HCT116 (cell line): ENCODE measurements around the gene GNGT2. TPM values are rescaled to one million over a fixed set of nuclear protein-coding genes. Genes with fewer than 3 reads are reported as not detected.
"Not testable (repeated sequence)": the region's sequence is repeated elsewhere in the genome, so short reads cannot be mapped to it uniquely, and the experiment has no call there.

ENCODE experiments used
- ATAC-seq: fragments of 200-7000 bp; cut with Tn5 transposase; 2 replicates; pipeline ENCODE4 v1.9.1; 2020; ENCODE audit warnings: mild to moderate bottlenecking, moderate library complexity
- BruUV-seq: library from RNA; stranded (reverse); fragments of 400-500 nt; replicated peaks from 2 replicates; lab custom pipeline; 2021; lab: Mats Ljungman, UMichigan
- CTCF ChIA-PET: fragments of 300-600 bp; sonication (Branson Sonifier 250); formaldehyde crosslinking; loops from one replicate; lab custom pipeline; 2021; ENCODE audit warnings: antibody characterized with exemption; lab: Charles Lee
- POLR2A ChIA-PET: fragments of 300-600, 350-600 bp; sonication (Branson Sonifier 250); formaldehyde crosslinking; loops from one replicate; lab custom pipeline; 2021; ENCODE audit warnings: antibody characterized with exemption; lab: Charles Lee
- RAD21 ChIA-PET, 2 experiments: fragments of 300-600 bp; sonication (Branson Sonifier 250); formaldehyde crosslinking; loops; one replicate each; lab custom pipeline; 2023; ENCODE audit warnings: low total read pairs in 2 of 2; ENCODE audit not compliant: uncharacterized antibody in 2 of 2, unreplicated experiment in 2 of 2, low non-redundant PET in 1 of 2; lab: Charles Lee
- DNase-seq: peaks from one replicate; pipeline ENCODE4 v3.0.0-alpha.2; 2010; ENCODE audit warnings: low read depth, low spot score
- H2AFZ ChIP-seq: fragments of 200-600 bp; shearing (Covaris generic), sonication (generic); 2 replicates; pipeline ENCODE4 v1.6.1; 2017; ENCODE audit warnings: low read depth, mixed run types, mixed read lengths, antibody characterized with exemption, low read length; ENCODE audit not compliant: poor library complexity, severe bottlenecking
- H3K27ac ChIP-seq: 2 replicates; pipeline ENCODE4 v1.5.1; 2012; ENCODE audit warnings: low read depth, low read length
- H3K27me3 ChIP-seq: fragments of 200-600 bp; sonication (generic); 2 replicates; pipeline ENCODE4 v1.6.1; 2016; ENCODE audit warnings: mixed run types, low read length, mixed read lengths; ENCODE audit not compliant: insufficient read depth
- H3K36me3 ChIP-seq, 2 experiments: fragments of 200-500 bp in 1 of 2; fragments of 200-600 bp in 1 of 2; sonication (Bioruptor generic) in 1 of 2; sonication (generic) in 1 of 2; 2 replicates each; pipeline versions ENCODE4 v1.5.1 to v1.6.1; 2014 to 2016; ENCODE audit warnings: low read length in 2 of 2, inconsistent platforms in 1 of 2, mixed read lengths in 1 of 2, mixed run types in 1 of 2; ENCODE audit not compliant: insufficient read depth in 2 of 2, control insufficient read depth in 1 of 2
- H3K4me1 ChIP-seq, 2 experiments: fragments of 200-600 bp in 1 of 2; sonication (generic) in 1 of 2; 2 replicates each; pipeline versions ENCODE4 v1.5.1 to v1.6.1; 2012 to 2017; ENCODE audit warnings: low read length in 2 of 2, inconsistent platforms in 1 of 2, mild to moderate bottlenecking in 1 of 2, mixed read lengths in 1 of 2, mixed run types in 1 of 2, moderate library complexity in 1 of 2; ENCODE audit not compliant: insufficient read depth in 2 of 2, control insufficient read depth in 1 of 2
- H3K4me2 ChIP-seq: fragments of 200-600 bp; sonication (generic); 2 replicates; pipeline ENCODE4 v1.6.1; 2017; ENCODE audit warnings: mixed run types, low read length, mixed read lengths
- H3K4me3 ChIP-seq, 2 experiments: fragments of 200-600 bp in 1 of 2; sonication (generic) in 1 of 2; replicated peaks in 1 of 2; 2 replicates each; pipeline ENCODE4 v1.5.1; 2011 to 2016; ENCODE audit warnings: low read length in 2 of 2, control low read depth in 1 of 2, low read depth in 1 of 2, mild to moderate bottlenecking in 1 of 2, mixed read lengths in 1 of 2, mixed run types in 1 of 2
- H3K79me2 ChIP-seq: fragments of 200-600 bp; sonication (generic); 2 replicates; pipeline ENCODE4 v1.6.1; 2017; ENCODE audit warnings: mild to moderate bottlenecking, mixed run types, low read length, moderate library complexity, mixed read lengths; ENCODE audit not compliant: insufficient read depth
- H3K9ac ChIP-seq: fragments of 200-600 bp; sonication (generic); 2 replicates; pipeline ENCODE4 v1.6.1; 2016; ENCODE audit warnings: low read length, mixed read lengths
- H3K9me2 ChIP-seq: fragments of 200-600 bp; sonication (generic), shearing (Covaris generic); 2 replicates; pipeline ENCODE4 v1.6.1; 2017; ENCODE audit warnings: mixed run types, mild to moderate bottlenecking, moderate library complexity; ENCODE audit not compliant: insufficient read depth
- H3K9me3 ChIP-seq, 2 experiments: fragments of 200-500 bp in 1 of 2; fragments of 200-600 bp in 1 of 2; sonication (Bioruptor generic) in 1 of 2; sonication (generic) in 1 of 2; 2 replicates each; pipeline ENCODE4 v1.6.1; 2014 to 2017; ENCODE audit warnings: low read length in 2 of 2, mixed read lengths in 2 of 2, inconsistent platforms in 1 of 2, low read depth in 1 of 2, mild to moderate bottlenecking in 1 of 2, mixed run types in 1 of 2, moderate library complexity in 1 of 2; ENCODE audit not compliant: control insufficient read depth in 1 of 2, insufficient read depth in 1 of 2
- H4K20me1 ChIP-seq: fragments of 200-600 bp; sonication (generic), shearing (Covaris generic); 2 replicates; pipeline ENCODE4 v1.6.1; 2017; ENCODE audit warnings: mixed run types, mild to moderate bottlenecking, moderate library complexity; ENCODE audit not compliant: insufficient read depth
- ATF3 ChIP-seq: IDR thresholded peaks from 2 replicates; pipeline ENCODE4 v1.6.1; 2012
- CBX3 ChIP-seq: IDR thresholded peaks from 2 replicates; pipeline ENCODE4 v1.6.1; 2012; ENCODE audit warnings: low read depth
- CEBPB ChIP-seq: IDR thresholded peaks from 2 replicates; pipeline ENCODE4 v1.6.1; 2012; ENCODE audit warnings: low read depth
- EGR1 ChIP-seq: IDR thresholded peaks from 2 replicates; pipeline ENCODE4 v1.6.1; 2012; ENCODE audit warnings: low read depth
- EZH2 ChIP-seq: fragments of 200-600 bp; sonication (generic); IDR thresholded peaks from 2 replicates; pipeline ENCODE4 v1.6.1; 2017; ENCODE audit warnings: antibody characterized with exemption, mixed run types
- MAX ChIP-seq: IDR thresholded peaks from 2 replicates; pipeline ENCODE4 v1.6.1; 2012
- POLR2A ChIP-seq: IDR thresholded peaks from 2 replicates; pipeline ENCODE4 v1.7.0; 2011; ENCODE audit warnings: borderline replicate concordance; ENCODE audit not compliant: insufficient read depth, insufficient read length; ENCODE audit errors: extremely low read depth
- RAD21 ChIP-seq: IDR thresholded peaks from 2 replicates; pipeline ENCODE4 v1.6.1; 2012; ENCODE audit warnings: low read depth, mild to moderate bottlenecking
- SRF ChIP-seq: IDR thresholded peaks from 2 replicates; pipeline ENCODE4 v1.6.1; 2012; ENCODE audit warnings: low read depth
- TCF7L2 ChIP-seq: IDR thresholded peaks from 2 replicates; pipeline ENCODE4 v1.7.0; 2011; ENCODE audit warnings: borderline replicate concordance, inconsistent platforms; ENCODE audit not compliant: insufficient read depth, insufficient read length; ENCODE audit errors: extremely low read depth
- YY1 ChIP-seq: IDR thresholded peaks from 2 replicates; pipeline ENCODE4 v1.6.1; 2011; ENCODE audit warnings: low read length, low read depth, moderate library complexity, mild to moderate bottlenecking; ENCODE audit not compliant: insufficient replicate concordance; ENCODE audit errors: extremely low read depth
- ZNF274 ChIP-seq: fragments of 200-500 bp; sonication (Bioruptor generic); IDR thresholded peaks from 2 replicates; pipeline ENCODE4 v1.6.1; 2014; ENCODE audit warnings: mild to moderate bottlenecking, low read depth, low read length, inconsistent platforms
- intact Hi-C: fragments of 100-400 bp; cut with micrococcal nuclease; formaldehyde crosslinking; loops from 2 replicates; pipeline ENCODE4 v1.10.0; 2022
- total RNA-seq: library from RNA; stranded (reverse); gene quantifications from one replicate; pipeline ENCODE4 v1.2.1, GENCODE V29; 2021; ENCODE audit not compliant: unreplicated experiment

GNGT2 gene
- total RNA-seq, 1 experiment from 2014 or later, result not detected

GRCh38 chr17:49175978-49176377 lies 34.4 kb downstream of the GNGT2 start:
- CTCF ChIA-PET, result not testable (repeated sequence)

GRCh38 chr17:49170711-49171110 lies 39.7 kb downstream of the GNGT2 start:
- RAD21 ChIA-PET, result interaction anchor here in 1 of 2 experiments (0.6 kb wide), 1 partner anchor 135 kb away, joined by 5 read pairs; no protein-coding TSS in a partner anchor
- H3K9me3 ChIP-seq, H3K9ac ChIP-seq, DNase-seq, CTCF ChIA-PET, H3K27ac ChIP-seq, H3K4me1 ChIP-seq, H3K9me2 ChIP-seq, H4K20me1 ChIP-seq, H3K79me2 ChIP-seq, H3K4me2 ChIP-seq, H3K36me3 ChIP-seq, H3K4me3 ChIP-seq, ATAC-seq, intact Hi-C loops, BruUV-seq, H2AFZ ChIP-seq: not testable (repeated sequence)
- H3K27me3 ChIP-seq, result peaks cover 19% of the 10 kb centered on the region; the same call in 1 of the 2 replicates
- POLR2A ChIA-PET, result interaction anchor here (1.2 kb wide), 1 partner anchor 10 kb away, joined by 3 read pairs; no protein-coding TSS in a partner anchor

More at GRCh38 chr17:49175978-49176377, 34.4 kb downstream of the GNGT2 start:
- 0 out of 2 replicates have a peak, but pooled peaks have one; percentile 17 for TF ChIP-seq CBX3
- RAD21 ChIA-PET, BruUV-seq, H2AFZ ChIP-seq, H4K20me1 ChIP-seq, H3K9me2 ChIP-seq, POLR2A ChIA-PET, H3K4me3 ChIP-seq, ATAC-seq, H3K27me3 ChIP-seq, H3K79me2 ChIP-seq, H3K27ac ChIP-seq, DNase-seq, H3K4me1 ChIP-seq, H3K4me2 ChIP-seq, intact Hi-C loops, H3K36me3 ChIP-seq, H3K9ac ChIP-seq: not testable (repeated sequence)
- H3K9me3 ChIP-seq, result peaks cover 15 to 16% of the 10 kb centered on the region in 2 experiments; a peak in 2 of 4 replicates

- no peak for ATAC-seq
Observed at GRCh38 chr17:49170216-49170615, 40.2 kb downstream of the GNGT2 start.

More at GRCh38 chr17:49170216-49170615, 40.2 kb downstream of the GNGT2 start:
- ChIA-PET POLR2A (no interaction called here), CTCF (interaction anchor here (1.0 kb wide), 1 partner anchor 10 kb away, joined by 3 read pairs; no protein-coding TSS in a partner anchor), RAD21 (no interaction called here)
- intact Hi-C loops, result no loop called here
- Histone ChIP-seq H3K4me1 (no peaks in the 10 kb centered on the region), H2AFZ (no peak overlapping the region), H3K27me3 (peaks cover 23% of the 10 kb centered on the region; the same call in 1 of the 2 replicates), H3K9me3 (no peaks in the 10 kb centered on the region; a peak in 1 of 4 replicates), H3K9me2 (no peaks in the 10 kb centered on the region), H3K27ac (no peak overlapping the region), H3K9ac (no peak overlapping the region), H3K79me2 (no peaks in the 10 kb centered on the region), H4K20me1 (no peaks in the 10 kb centered on the region), H3K4me3 (no peak overlapping the region), H3K36me3 (no peaks in the 10 kb centered on the region), H3K4me2 (no peak overlapping the region)
- no TSS peak for BruUV-seq
- no peak for TF ChIP-seq EGR1
- TF ChIP-seq CEBPB, result no peak
- no peak for TF ChIP-seq YY1
- TF ChIP-seq ATF3, result no peak
- TF ChIP-seq ZNF274, result no peak
- TF ChIP-seq EZH2, result no peak
- no peak for TF ChIP-seq SRF
- no peak for TF ChIP-seq MAX
- no peak for TF ChIP-seq RAD21
- no peak for TF ChIP-seq TCF7L2
- no peak for TF ChIP-seq POLR2A
- DNase-seq, result no peak
